Suppressor macrophage treated with lipopolysaccharide for 1 hour (primary cell): ENCODE measurements around the gene ST8SIA5.

ENCODE experiments used
- DNase-seq, 3 donors: peaks; one replicate each; pipeline ENCODE4 v3.0.0-alpha.2; 2020 to 2022

Gene ST8SIA5

GRCh38 chr18:46705521-46705920, 51.3 kb downstream of the ST8SIA5 start:
- no peak for DNase-seq

DNA sequence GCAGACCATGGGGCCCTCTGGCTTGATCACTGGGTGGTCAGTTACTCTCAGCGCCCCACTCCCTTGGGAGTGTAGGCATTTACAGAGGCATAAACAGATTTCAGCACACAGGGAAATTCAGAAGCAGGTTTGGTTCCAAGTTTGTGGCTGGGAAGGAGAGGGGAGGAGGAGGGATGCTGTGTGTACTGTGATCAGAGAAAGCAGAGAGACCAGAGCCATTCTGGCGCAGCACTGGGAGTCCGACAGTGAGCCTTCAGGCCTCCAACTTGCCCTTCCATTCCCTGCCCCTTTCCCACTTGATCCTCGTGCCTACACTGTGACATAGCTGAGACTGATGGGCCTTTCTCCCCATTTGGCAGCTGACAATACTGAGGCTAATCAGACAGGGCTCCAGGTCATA, 52.0 kb downstream of the ST8SIA5 start:
- DNase-seq: no peak

DNA sequence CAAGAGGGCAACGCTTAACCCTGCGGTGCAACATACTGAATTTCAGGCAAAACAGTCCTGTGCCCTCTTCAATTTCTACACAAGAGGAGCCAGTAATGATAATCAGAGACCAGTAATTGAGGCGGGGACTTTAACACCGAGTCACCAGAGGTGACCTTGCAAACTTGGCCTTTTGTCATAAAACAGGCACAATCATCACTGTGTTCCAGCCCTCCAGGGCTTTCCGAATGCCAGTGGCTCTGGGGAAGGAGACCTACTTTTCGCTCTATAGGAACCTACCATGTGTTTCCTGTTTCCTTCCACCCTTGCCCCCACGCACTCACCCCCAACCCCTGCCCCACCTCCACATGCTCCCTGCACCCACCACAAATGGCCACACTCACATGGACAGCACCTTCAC, 52.7 kb downstream of the ST8SIA5 start:
- no peak for DNase-seq

GRCh38 chr18:46702471-46702870, 54.4 kb downstream of the ST8SIA5 start:
- DNase-seq: no peak

DNA sequence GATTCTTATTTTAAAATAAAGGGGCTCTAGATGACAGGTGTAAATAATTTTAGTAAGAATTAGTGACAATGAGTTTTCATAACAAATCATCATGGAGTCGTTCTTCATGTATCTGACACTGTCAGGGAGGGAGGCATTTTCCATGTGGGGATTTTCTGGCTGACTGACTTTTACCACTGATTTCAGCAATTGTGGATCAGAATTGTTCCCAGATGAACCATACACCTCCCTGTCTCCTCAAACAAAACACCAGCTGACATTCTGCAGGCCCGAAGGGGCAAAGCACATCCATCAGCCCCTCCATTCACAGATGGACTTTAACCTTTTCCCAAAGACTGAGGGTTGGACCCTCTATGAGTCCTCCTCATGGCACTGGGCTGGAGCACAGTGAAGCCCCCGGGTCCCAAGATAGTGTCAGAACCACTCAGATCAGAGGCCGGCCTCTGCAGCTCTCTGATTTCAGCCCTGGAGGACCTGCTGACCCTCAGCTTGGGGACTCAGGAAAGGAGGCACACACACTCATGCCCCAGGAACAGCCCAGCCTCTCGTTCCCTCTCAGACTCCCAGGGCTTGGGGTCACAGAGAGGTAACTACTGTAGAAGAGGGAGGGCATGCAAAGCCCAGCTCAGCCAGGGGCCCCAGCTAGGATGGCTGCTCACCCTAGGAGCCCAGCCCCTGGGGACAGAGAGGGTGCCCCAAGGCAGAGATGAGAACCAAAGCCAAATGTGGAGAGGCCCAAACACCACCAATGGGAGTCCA, 56.6 kb downstream of the ST8SIA5 start:
- no peak for DNase-seq

DNA sequence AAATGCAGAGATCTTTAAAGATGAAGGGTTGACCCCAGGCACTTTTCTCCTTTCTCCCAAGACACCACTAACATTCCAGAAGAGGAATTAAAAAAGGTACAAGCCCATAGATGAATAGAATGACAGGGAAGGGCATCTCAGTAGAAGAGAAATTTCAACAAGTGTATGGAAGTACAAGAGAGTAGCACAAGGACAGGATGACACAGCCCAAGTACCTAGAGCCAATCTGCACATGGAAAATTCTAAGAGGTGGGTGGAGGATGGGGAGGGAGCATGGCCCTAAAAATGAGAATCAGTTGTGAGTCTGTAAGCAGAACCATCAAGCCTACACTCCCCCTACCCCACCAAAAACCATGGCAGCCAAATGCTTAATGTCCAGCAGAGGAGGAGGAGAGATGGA, 60.2 kb downstream of the ST8SIA5 start:
- DNase-seq: no peak

GRCh38 chr18:46696268-46696667, 60.6 kb downstream of the ST8SIA5 start:
- DNase-seq: no peak

- DNase-seq: no peak
Observed at GRCh38 chr18:46693996-46694395, 62.9 kb downstream of the ST8SIA5 start.

DNA sequence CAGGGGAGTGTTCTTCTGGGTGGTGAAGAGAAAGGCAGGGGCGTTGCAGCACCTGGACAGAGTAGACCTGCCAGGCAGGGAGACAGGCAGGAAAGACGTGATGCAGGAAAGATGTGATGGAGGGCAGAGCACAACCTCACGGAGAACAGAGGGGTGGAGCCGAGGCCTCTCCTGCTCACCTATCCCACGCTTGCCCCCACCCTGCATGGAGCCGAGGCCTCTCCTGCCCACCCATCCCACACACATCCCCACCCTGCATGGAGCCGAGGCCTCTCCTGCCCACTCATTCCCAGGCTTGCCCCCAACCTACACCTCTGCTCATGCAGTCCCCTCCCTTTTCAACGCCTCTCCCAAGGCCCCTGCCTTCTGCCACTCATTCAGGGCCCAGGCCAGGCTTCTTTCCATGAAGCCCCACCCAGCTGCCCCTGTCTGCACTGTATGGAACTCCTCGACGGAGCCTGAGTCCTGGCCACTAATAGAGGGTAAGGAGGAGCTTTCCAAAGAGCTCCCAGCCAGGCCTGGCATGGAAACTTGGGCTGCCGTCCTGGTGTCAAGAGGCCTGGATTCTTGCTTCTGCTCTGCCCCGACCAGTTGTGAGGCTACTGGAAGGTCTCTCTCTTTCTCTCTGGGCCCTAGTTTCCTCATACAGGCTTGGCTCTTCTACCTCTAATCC, 67.9 kb downstream of the ST8SIA5 start:
- DNase-seq: no peak

GRCh38 chr18:46686186-46686585, 70.7 kb downstream of the ST8SIA5 start:
- DNase-seq: no peak

- DNase-seq: no peak
Observed at GRCh38 chr18:46683252-46683651, 73.6 kb downstream of the ST8SIA5 start.

DNA sequence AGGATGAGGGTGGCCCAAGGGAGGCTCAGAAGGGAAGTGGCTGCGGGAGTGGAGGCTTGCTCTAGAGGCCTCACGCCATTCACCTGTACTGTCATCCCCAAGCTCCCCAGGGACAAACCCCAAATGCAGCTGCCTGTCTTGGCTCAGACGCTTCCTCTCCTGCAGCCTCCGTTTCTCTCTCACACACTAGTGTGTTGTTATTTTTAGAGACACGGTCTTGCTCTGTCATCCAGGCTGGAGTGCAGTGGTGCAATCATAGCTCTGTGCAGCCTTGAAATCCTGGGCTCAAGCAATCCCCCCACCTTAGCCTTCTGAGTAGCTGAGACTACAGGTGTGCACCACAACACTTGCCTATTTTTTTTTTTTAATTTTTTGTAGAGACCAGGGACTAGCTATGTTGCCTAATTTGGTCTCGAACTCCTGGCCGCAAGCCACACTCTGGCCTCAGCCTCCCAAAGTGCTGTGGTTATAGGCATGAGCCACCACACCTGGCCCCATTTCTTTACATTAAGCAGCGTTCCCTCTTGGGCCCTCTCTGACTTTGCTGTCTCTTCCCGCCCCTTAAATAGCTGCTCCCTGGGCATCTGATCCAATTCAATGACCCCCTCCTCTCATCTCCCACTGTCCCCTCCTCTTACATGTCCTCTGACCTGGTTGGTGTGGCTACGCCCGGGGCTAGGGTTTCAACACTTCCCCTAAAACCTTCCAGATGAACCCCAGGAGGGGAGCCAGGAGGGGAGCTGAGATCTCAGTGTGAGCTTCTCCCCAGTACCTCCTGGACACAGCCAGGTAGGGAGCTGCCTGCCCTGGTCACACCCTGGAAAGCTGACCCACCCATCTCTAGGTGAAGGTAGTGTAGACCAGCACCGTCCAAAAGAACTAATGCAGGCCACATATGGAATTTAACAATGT, 75.8 kb downstream of the ST8SIA5 start:
- no peak for DNase-seq

DNA sequence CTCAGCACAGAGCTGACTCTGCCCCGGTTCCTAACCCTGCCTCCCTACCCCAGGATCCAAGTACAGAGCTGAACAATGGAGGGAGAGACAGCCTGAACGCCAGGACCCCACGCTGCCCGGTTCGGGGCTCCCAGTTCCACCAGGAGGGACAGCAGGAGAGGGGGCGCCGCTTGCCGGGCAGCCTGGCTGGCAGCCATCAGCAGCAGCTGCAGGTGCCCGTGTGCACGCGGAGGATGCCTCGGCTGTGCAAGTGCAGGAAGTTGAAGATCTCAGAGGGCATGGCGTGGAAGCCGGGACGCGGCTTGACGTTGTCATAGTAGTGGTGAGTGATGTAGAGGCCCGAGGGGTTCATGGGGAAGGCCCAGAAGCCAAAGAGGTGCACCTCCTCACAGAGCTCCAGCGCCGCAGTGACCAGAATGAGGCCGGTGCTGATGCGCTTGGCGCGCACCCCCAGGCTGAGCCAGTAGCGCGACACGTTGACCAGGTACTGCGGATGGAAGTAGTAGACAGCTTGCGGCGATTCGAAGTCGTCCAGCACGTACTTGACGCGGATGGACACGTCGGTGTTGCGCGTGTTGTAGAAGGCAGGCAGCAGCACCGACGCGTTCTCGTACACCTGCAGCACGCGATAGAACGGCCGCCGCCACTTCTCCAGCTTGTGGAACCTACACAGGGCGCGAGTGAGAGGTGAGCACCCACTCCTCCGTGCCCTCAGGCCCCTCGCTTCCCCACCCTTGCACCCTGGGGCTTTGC, 76.8 kb downstream of the ST8SIA5 start:
- no peak for DNase-seq

DNA sequence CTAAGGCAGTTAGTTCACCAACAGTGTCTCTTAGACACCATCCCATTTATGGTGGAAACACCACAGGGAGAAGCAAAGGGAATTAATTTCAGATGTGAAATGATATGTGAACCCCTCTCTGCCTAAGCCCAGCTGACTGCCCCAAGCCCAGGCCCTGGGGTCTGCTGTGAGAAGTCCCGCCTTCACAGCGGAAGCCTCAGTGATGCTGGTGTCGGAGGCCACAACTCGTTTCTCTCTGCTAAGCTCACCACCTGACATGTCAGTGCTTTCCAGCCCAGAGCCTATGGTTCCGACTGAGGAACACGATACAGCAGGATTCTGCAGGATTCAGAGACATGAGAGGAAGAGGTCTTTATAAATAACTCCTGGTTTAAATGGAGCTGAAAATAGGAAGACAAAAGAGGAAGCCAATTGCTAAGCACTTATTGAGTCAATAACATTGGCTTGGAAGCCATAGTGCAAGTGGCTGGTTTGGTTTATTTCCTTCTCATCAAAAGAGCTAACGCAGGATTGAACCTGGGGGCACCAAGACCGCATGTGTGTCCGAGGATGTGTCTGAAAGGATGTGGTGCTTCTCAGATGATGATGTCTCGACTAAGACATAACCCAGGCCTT, 78.0 kb downstream of the ST8SIA5 start:
- DNase-seq: peak; percentile 8 to 32 (median 24)

- DNase-seq: no peak
Observed at GRCh38 chr18:46678041-46678440, 78.8 kb downstream of the ST8SIA5 start.

- no peak for DNase-seq
Observed at GRCh38 chr18:46677611-46678010, 79.2 kb downstream of the ST8SIA5 start.

GRCh38 chr18:46676182-46676835, 80.5 kb downstream of the ST8SIA5 start:
- DNase-seq: no peak

- DNase-seq: no peak
Observed at GRCh38 chr18:46675112-46675511, 81.7 kb downstream of the ST8SIA5 start.

- no peak for DNase-seq
Observed at GRCh38 chr18:46672062-46672970, 84.5 kb downstream of the ST8SIA5 start.

- DNase-seq: no peak
Observed at GRCh38 chr18:46668694-46669093, 88.2 kb downstream of the ST8SIA5 start.

DNA sequence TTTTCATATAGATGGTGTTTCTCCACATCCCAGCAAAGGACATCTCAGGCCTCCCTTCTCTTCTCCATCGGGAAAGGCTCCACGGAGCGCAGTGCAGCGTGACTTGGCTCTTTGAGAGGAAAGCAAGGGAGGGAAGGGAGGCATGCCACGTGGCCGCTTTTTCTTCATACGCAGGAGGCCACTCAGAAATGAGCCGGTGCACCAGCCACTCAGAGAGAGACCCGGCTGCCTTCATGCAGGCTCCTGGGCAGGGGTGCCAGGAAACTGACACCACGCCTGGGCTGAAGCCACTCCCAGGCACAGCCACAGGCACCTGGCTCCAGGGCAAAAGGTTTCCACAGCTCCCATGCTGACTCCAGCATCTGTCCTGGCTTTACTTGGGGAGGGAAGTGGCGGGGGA, 88.7 kb downstream of the ST8SIA5 start:
- no peak for DNase-seq
